Body of pancreas (tissue), 4 donors: ENCODE data around the gene C22orf42. TPM values are rescaled to one million over a fixed set of nuclear protein-coding genes. Genes with fewer than 3 reads are reported as not detected.

Experiments used
- ATAC-seq: fragments of 150-250 bp; one replicate; pipeline ENCODE4 v1.9.1; 2016
- DNase-seq, 4 donors: peaks; one replicate each; pipeline ENCODE4 v3.0.0-alpha.2; 2019
- H3K27ac ChIP-seq, 4 donors: fragments of 200-600 bp; sonication (generic); 1 replicate in 3 of 4; 2 replicates in 1 of 4; pipeline versions ENCODE4 v1.5.1 to v1.6.1; 2016 to 2019; ENCODE audit warnings: mild to moderate bottlenecking in 1 of 4, mixed read lengths in 1 of 4, moderate library complexity in 1 of 4
- H3K27me3 ChIP-seq, 2 donors: fragments of 200-600 bp; sonication (generic); one replicate each; pipeline ENCODE4 v1.6.0; 2016; ENCODE audit warnings: mild to moderate bottlenecking in 1 of 2
- H3K36me3 ChIP-seq, 2 donors: fragments of 200-600 bp; sonication (generic); replicated peaks in 1 of 2; 2 replicates each; pipeline ENCODE4 v1.5.1; 2016; ENCODE audit warnings: low read depth in 2 of 2; ENCODE audit not compliant: insufficient read depth in 1 of 2
- H3K4me1 ChIP-seq: fragments of 200-600 bp; sonication (generic); one replicate; pipeline ENCODE4 v1.6.0; 2016
- H3K4me3 ChIP-seq, 2 donors: fragments of 200-600 bp; sonication (generic); 1 replicate in 1 of 2; 2 replicates in 1 of 2; pipeline ENCODE4 v1.5.1; 2016 to 2019
- H3K9me3 ChIP-seq, 3 donors: fragments of 200-600 bp; sonication (generic); 1 replicate in 2 of 3; 2 replicates in 1 of 3; pipeline ENCODE4 v1.5.1; 2016
- CTCF ChIP-seq, 7 experiments: fragments of 450-650 bp in 4 of 7; fragments of 200-600 bp in 3 of 7; sonication (generic) in 3 of 7; IDR thresholded peaks; one replicate each; pipeline ENCODE4 v1.5.1; 2016 to 2019; ENCODE audit warnings: antibody characterized with exemption in 7 of 7
- POLR2A ChIP-seq, 3 donors: fragments of 450-650 bp; IDR thresholded peaks; one replicate each; pipeline ENCODE4 v1.6.1; 2016; ENCODE audit warnings: antibody characterized with exemption in 3 of 3, mild to moderate bottlenecking in 2 of 3
- WGBS, 2 donors: methylation state at CpG; one replicate each; pipeline ENCODE4 v1.1.5; 2017; 5-methylcytosine and 5-hydroxymethylcytosine counted together
- intact Hi-C: fragments of 100-400 bp; cut with DNase I; formaldehyde crosslinking; loops from one replicate; pipeline ENCODE4 v1.15.1; 2023
- total RNA-seq, 2 donors: library from RNA; depleted of rRNA; stranded (reverse); fragments of >200 nt; gene quantifications; one replicate each; pipeline ENCODE4 v1.1.0, GENCODE V29; 2016

Gene C22orf42
- total RNA-seq, 2 donors from 2014 or later: 1.6 to 4.0 TPM

- TF ChIP-seq CTCF (IDR thresholded peaks at IDR 0.05): no peak
- TF ChIP-seq POLR2A (IDR thresholded peaks at IDR 0.05): no peak
- 60 to 66% methylated on average over 3 of the region's 3 CpGs for WGBS, 2 donors
- ATAC-seq (no peak), DNase-seq (no peak)
- no peaks in the 10 kb centered on the region for H3K27me3 ChIP-seq
- H3K9me3 ChIP-seq: no peaks in the 10 kb centered on the region
- H3K4me1 ChIP-seq: no peaks in the 10 kb centered on the region
- no peak overlapping the region for H3K4me3 ChIP-seq
- intact Hi-C loops: no loop called here
- no peaks in the 10 kb centered on the region for H3K36me3 ChIP-seq
- no peak overlapping the region for H3K27ac ChIP-seq
Observed at GRCh38 chr22:32183625-32184024, 24.5 kb upstream of the C22orf42 start.

DNA sequence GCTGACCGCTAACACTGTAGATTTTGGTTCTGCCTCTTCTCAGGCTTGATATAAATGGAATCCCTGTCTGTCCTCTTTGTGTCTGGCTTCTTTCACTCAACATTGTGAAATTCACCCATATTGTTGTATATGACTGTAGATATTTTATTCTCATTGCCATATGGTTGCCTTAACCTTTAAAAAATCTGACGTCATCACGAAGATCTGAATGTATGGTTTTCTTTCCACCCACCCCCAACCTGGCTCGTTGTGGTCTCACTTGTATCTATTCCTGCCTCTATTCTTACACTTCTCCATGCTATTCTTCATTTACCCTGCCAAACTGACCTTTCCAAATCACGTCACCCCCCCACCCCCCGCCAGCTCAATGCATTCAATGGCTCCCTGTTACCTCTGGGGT lies 21.9 kb upstream of the C22orf42 start:
- Histone ChIP-seq H3K27ac (no peak overlapping the region), H3K36me3 (no peaks in the 10 kb centered on the region), H3K27me3 (no peaks in the 10 kb centered on the region), H3K4me3 (no peak overlapping the region), H3K9me3 (no peaks in the 10 kb centered on the region), H3K4me1 (peaks cover 2% of the 10 kb centered on the region)
- no peak for TF ChIP-seq CTCF (IDR thresholded peaks at IDR 0.05)
- TF ChIP-seq POLR2A (IDR thresholded peaks at IDR 0.05): no peak
- DNase-seq (no peak), ATAC-seq (no peak)
- WGBS, 2 donors: 58 to 69% methylated on average over 6 of the region's 6 CpGs
- intact Hi-C loops: no loop called here

DNA sequence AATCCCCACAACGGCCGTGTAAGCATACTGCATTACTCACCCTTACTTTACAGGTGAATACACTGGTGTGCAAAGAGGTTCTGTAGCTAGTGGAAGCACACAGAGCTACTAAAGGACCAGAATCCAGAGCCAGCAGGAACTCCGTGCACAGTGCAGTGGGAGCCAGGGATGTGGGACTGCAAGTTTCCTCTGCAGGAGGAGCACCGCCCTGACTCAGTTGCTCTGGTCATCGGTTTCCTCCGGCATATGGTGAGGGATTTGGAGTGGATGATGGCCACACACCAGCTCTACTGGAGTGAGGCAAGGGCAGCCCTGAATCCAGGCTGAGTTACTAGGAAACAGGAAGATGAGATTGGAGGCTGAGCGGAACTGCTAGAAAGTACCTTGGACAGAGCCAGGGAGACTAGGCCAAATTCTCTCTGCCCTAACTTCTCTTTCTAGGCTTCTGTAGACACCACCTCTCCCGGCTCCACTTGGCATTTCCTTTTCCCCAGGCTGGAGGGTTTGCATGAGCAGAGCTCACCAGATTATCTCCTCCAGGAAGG lies 18.2 kb upstream of the C22orf42 start:
- Histone ChIP-seq H3K27ac (no peak overlapping the region), H3K4me1 (peaks cover 7% of the 10 kb centered on the region), H3K27me3 (no peaks in the 10 kb centered on the region), H3K9me3 (no peaks in the 10 kb centered on the region), H3K36me3 (no peaks in the 10 kb centered on the region), H3K4me3 (no peak overlapping the region)
- DNase-seq (no peak), ATAC-seq (no peak)
- TF ChIP-seq POLR2A (IDR thresholded peaks at IDR 0.05) (no peak), CTCF (IDR thresholded peaks at IDR 0.05) (no peak)
- 75 to 89% methylated on average over 6 to 8 of the region's 8 CpGs for WGBS, 2 donors
- intact Hi-C loops: no loop called here

- H3K36me3 ChIP-seq: no peaks in the 10 kb centered on the region
- DNase-seq (no peak), ATAC-seq (no peak)
- H3K27ac ChIP-seq: no peak overlapping the region
- no peak overlapping the region for H3K4me3 ChIP-seq
- H3K4me1 ChIP-seq: peaks cover 7% of the 10 kb centered on the region
- 3 to 16% methylated on average over 11 to 71 of the region's 73 CpGs for WGBS, 2 donors
- no peaks in the 10 kb centered on the region for H3K9me3 ChIP-seq
- intact Hi-C loops: no loop called here
- TF ChIP-seq POLR2A (IDR thresholded peaks at IDR 0.05): no peak
- TF ChIP-seq CTCF (IDR thresholded peaks at IDR 0.05): no peak
- H3K27me3 ChIP-seq: no peaks in the 10 kb centered on the region
Observed at GRCh38 chr22:32175683-32176644, 16.9 kb upstream of the C22orf42 start.
